IMR-90 (cell line): ENCODE data around the gene ARL14EP.

Experiments
- BHLHE40 ChIP-seq: fragments of 150-350 bp; IDR thresholded peaks from 2 replicates; pipeline ENCODE4 v1.6.1; 2016; ENCODE audit warnings: mild to moderate bottlenecking, low read depth, low read length
- CEBPB ChIP-seq: IDR thresholded peaks from 2 replicates; pipeline ENCODE4 v1.6.1; 2012; ENCODE audit warnings: low read depth, low read length, improper control_type of control experiment
- CHD1 ChIP-seq: IDR thresholded peaks from 2 replicates; pipeline ENCODE4 v1.6.1; 2012; ENCODE audit warnings: low read depth, low read length, improper control_type of control experiment
- ELK1 ChIP-seq: fragments of 150-350 bp; IDR thresholded peaks from 2 replicates; pipeline ENCODE4 v1.6.1; 2016; ENCODE audit warnings: low read depth, mild to moderate bottlenecking, low read length, moderate library complexity, borderline replicate concordance
- FOS ChIP-seq: fragments of 150-350 bp; IDR thresholded peaks from 2 replicates; pipeline ENCODE4 v1.6.1; 2016; ENCODE audit warnings: low read depth, low read length
- MAFK ChIP-seq: IDR thresholded peaks from 2 replicates; pipeline ENCODE4 v1.6.1; 2012; ENCODE audit warnings: low read depth, low read length, improper control_type of control experiment
- MXI1 ChIP-seq: IDR thresholded peaks from 2 replicates; pipeline ENCODE4 v1.6.1; 2012; ENCODE audit warnings: low read depth, mild to moderate bottlenecking, low read length, moderate library complexity, borderline replicate concordance
- NFE2L2 ChIP-seq: fragments of 150-350 bp; IDR thresholded peaks from 2 replicates; pipeline ENCODE4 v1.6.1; 2016; ENCODE audit warnings: low read depth, mild to moderate bottlenecking, low read length
- POLR2A ChIP-seq: IDR thresholded peaks from 2 replicates; pipeline ENCODE4 v1.6.1; 2012; ENCODE audit warnings: mild to moderate bottlenecking, low read depth, low read length
- RCOR1 ChIP-seq: IDR thresholded peaks from 2 replicates; pipeline ENCODE4 v1.6.1; 2012; ENCODE audit warnings: mild to moderate bottlenecking, low read length, improper control_type of control experiment; ENCODE audit not compliant: insufficient replicate concordance
- RFX5 ChIP-seq: IDR thresholded peaks from 2 replicates; pipeline ENCODE4 v1.8.0; 2012; ENCODE audit warnings: low read depth, mild to moderate bottlenecking, low read length, moderate library complexity
- SMC3 ChIP-seq: fragments of 150-350 bp; IDR thresholded peaks from 2 replicates; pipeline ENCODE4 v1.6.1; 2016; ENCODE audit warnings: low read depth, mild to moderate bottlenecking, antibody characterized with exemption, low read length, moderate library complexity
- USF2 ChIP-seq: fragments of 150-350 bp; IDR thresholded peaks from 2 replicates; pipeline ENCODE4 v1.6.1; 2017; ENCODE audit warnings: mild to moderate bottlenecking, antibody characterized with exemption, low read length, low read depth
- TF ChIP-seq, protein P1 (sequence below): conservative IDR thresholded peaks from 2 replicates; pipeline ENCODE4 v1.5.1; 2012; ENCODE audit warnings: mild to moderate bottlenecking, low read depth, low read length, improper control_type of control experiment

DNA sequence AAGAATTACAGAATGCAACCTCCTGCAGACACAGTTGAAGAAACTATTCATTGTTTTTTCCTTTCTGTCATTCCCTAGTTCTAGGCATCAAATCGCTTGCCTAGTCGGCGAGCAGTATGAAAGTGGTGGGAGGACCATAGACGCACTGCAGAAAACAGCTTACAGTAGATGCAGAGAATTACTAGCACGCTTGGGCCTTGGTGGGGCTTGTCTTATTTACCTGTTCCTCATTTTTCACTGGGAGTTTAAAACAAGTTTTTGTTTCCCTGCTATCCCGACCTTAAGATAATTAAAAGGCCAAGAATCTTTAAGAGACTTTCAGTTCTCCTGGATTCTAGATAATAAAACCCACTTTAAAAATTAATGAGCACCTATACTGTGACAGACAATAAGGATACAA lies 713 bp upstream of the ARL14EP start:
- TF ChIP-seq POLR2A (no peak), MAFK (no peak), USF2 (no peak), CEBPB (no peak), MXI1 (no peak), SMC3 (no peak), ELK1 (no peak), RCOR1 (no peak), RFX5 (no peak), CHD1 (no peak), FOS (no peak), NFE2L2 (no peak), BHLHE40 (no peak)
- TF ChIP-seq, protein P1, sequence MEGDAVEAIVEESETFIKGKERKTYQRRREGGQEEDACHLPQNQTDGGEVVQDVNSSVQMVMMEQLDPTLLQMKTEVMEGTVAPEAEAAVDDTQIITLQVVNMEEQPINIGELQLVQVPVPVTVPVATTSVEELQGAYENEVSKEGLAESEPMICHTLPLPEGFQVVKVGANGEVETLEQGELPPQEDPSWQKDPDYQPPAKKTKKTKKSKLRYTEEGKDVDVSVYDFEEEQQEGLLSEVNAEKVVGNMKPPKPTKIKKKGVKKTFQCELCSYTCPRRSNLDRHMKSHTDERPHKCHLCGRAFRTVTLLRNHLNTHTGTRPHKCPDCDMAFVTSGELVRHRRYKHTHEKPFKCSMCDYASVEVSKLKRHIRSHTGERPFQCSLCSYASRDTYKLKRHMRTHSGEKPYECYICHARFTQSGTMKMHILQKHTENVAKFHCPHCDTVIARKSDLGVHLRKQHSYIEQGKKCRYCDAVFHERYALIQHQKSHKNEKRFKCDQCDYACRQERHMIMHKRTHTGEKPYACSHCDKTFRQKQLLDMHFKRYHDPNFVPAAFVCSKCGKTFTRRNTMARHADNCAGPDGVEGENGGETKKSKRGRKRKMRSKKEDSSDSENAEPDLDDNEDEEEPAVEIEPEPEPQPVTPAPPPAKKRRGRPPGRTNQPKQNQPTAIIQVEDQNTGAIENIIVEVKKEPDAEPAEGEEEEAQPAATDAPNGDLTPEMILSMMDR: no peak
